Aorta (tissue), 5 donors: Measurements from ENCODE around the gene TACC3. TPM values are rescaled to one million over a fixed set of nuclear protein-coding genes. Genes with fewer than 3 reads are reported as not detected.

Source experiments
- ATAC-seq: fragments of 200-7000 bp; cut with Tn5 transposase; one replicate; pipeline ENCODE4 v1.9.1; 2022; ENCODE audit warnings: moderate library complexity; ENCODE audit not compliant: low FRiP score
- DNase-seq, 2 donors: peaks; one replicate each; pipeline ENCODE4 v3.0.0-alpha.2; 2020
- H3K27ac ChIP-seq, 2 donors: one replicate each; pipeline ENCODE4 v1.5.1; 2013; ENCODE audit warnings: low read length in 2 of 2, mild to moderate bottlenecking in 2 of 2, moderate library complexity in 2 of 2, control low read depth in 1 of 2, inconsistent platforms in 1 of 2, low read depth in 1 of 2
- H3K27me3 ChIP-seq, 2 donors: one replicate each; pipeline ENCODE4 v1.6.1; 2013; ENCODE audit warnings: control low read depth in 1 of 2, low read length in 1 of 2, mild to moderate bottlenecking in 1 of 2, moderate library complexity in 1 of 2; ENCODE audit not compliant: insufficient read depth in 2 of 2, control insufficient read depth in 1 of 2
- H3K36me3 ChIP-seq, 2 donors: one replicate each; pipeline ENCODE4 v1.6.1; 2013; ENCODE audit warnings: control low read depth in 1 of 2, low read length in 1 of 2, mild to moderate bottlenecking in 1 of 2; ENCODE audit not compliant: insufficient read depth in 2 of 2, control insufficient read depth in 1 of 2
- H3K4me1 ChIP-seq, 2 donors: one replicate each; pipeline ENCODE4 v1.6.1; 2013; ENCODE audit warnings: low read length in 2 of 2, control low read depth in 1 of 2, mild to moderate bottlenecking in 1 of 2, moderate library complexity in 1 of 2; ENCODE audit not compliant: insufficient read depth in 2 of 2, control insufficient read depth in 1 of 2
- H3K4me3 ChIP-seq, 2 donors: one replicate each; pipeline ENCODE4 v1.5.1; 2013; ENCODE audit warnings: low read length in 2 of 2, control low read depth in 1 of 2, mild to moderate bottlenecking in 1 of 2
- H3K9me3 ChIP-seq: one replicate; pipeline ENCODE4 v1.6.1; 2013; ENCODE audit warnings: mild to moderate bottlenecking, low read length; ENCODE audit not compliant: control insufficient read depth
- WGBS, 2 donors: extraction: QIAGEN DNeasy Blood & Tissue Kit; methylation state at CpG; one replicate each; pipeline ENCODE4 v1.1.7; 2013; 5-methylcytosine and 5-hydroxymethylcytosine counted together
- intact Hi-C, 2 donors: fragments of 100-400 bp; cut with DNase I; formaldehyde crosslinking; loops; one replicate each; pipeline versions ENCODE4 v1.14.2 to v1.15.0; 2022
- polyA plus RNA-seq, 2 donors: library from polyadenylated mRNA; stranded (reverse); fragments of 200-250 nt; gene quantifications; one replicate each; pipeline ENCODE4 v1.2.3, GENCODE V29; 2013
- total RNA-seq, 2 donors: library from RNA; stranded (reverse); fragmentation: NEBNext Ultra II Directional; extraction: Animal tissue kit (Norgen Biotek cat#: 25700); gene quantifications; one replicate each; pipeline ENCODE4 v1.2.1, GENCODE V29; 2021
- donor health status: healthy with polysubstance abuse.
- donor health status: Bipolar disorder and iron deficiency.
- donor health status: DM: no; HTN: no; CAD: no.
- donor health status: DM: no; HTN: no; CAD: no.
- donor health status: DM: yes; HTN: yes; CAD: no.

Gene TACC3
- total and polyA plus RNA-seq, 4 donors, result 5.2 to 16.1 (median 8.4) TPM

DNA sequence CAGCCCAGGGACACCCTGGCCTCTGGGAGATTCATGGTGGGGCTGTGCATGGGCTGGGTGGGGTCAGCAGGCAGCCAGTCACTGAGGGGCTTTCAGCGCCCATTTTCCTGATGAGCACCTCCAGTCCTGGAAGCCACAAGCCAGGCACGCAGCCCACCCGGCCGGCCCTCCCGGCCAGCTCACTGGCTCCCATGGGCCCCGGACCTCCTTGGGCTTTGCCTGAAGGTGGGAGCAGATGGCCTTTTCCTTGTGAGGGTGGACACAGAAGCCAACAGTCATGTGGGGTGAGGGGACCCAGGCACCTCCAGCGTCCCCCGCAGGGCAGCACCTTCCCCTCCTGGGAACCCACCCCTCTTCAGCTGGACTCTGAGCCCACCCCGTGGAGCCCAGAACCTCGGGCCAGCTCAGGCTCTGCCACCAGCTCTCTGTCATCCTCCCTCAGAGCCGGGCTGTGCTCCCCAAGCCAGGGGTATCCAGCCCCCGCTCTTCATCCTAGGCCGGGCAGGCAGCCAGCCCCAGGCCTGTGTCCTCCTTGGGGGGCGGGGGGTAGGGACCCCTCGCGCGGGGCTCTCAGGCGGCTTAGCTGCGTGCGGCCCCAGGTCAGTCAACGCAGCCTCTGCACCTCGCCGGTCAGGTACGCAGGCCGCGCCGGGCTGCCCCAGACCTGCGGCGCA lies 71.0 kb downstream of the TACC3 start:
- intact Hi-C loops, result no loop called here
- no peaks in the 10 kb centered on the region for H3K4me1 ChIP-seq
- 70 to 73% methylated on average over 28 to 29 of the region's 29 CpGs for WGBS, 2 donors
- ATAC-seq (no peak), DNase-seq (no peak)
- H3K9me3 ChIP-seq, result no peaks in the 10 kb centered on the region
- H3K4me3 ChIP-seq, result no peak overlapping the region
- H3K27ac ChIP-seq, result no peak overlapping the region
- no peaks in the 10 kb centered on the region for H3K27me3 ChIP-seq
- H3K36me3 ChIP-seq, result no peaks in the 10 kb centered on the region

DNA sequence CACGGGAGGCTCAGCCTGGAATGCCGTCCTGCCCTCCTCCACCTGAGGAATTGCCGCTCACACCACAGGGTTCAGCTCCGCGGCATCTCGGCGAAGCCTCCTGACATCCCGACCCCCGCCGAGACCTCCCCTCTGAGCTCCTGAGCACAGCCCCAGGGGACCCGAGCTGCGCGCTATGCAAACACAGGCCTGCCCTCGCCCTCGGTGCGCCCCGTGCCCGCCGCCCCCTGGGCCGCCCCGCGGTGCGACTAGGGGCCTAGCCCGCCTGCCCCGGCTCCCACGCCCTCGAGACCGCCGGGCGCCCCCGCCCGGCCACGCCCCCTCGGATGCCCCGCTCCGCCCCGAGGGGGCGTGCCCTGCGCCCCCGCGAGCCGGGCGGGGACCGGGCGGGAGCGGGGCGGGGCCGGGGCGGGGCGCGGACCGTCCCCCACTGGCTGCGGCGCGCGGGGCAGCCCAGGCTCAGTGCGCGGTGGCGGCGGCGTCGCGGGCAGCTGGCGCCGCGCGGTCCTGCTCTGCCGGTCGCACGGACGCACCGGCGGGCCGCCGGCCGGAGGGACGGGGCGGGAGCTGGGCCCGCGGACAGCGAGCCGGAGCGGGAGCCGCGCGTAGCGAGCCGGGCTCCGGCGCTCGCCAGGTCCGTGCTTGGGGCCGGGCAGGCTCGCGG lies 71.6 kb downstream of the TACC3 start, which contains the start of gene FGFR3:
TSS of gene FGFR3 (plus strand) at position 462 of the 664 bp plus-strand sequence. CDS start 642 bp downstream, outside the sequence.
- 4 to 5% methylated on average over 59 to 95 of the region's 95 CpGs for WGBS, 2 donors
- no peaks in the 10 kb centered on the region for H3K27me3 ChIP-seq
- H3K9me3 ChIP-seq, result no peaks in the 10 kb centered on the region
- H3K36me3 ChIP-seq, result no peaks in the 10 kb centered on the region
- intact Hi-C loops, result no loop called here
- H3K4me3 ChIP-seq, result peak within 1 kb of the TSS; percentile 23 to 30
- no peak for DNase-seq
- no peaks in the 10 kb centered on the region for H3K4me1 ChIP-seq
- H3K27ac ChIP-seq, result no peak within 1 kb of the TSS
- ATAC-seq, result no peak

DNA sequence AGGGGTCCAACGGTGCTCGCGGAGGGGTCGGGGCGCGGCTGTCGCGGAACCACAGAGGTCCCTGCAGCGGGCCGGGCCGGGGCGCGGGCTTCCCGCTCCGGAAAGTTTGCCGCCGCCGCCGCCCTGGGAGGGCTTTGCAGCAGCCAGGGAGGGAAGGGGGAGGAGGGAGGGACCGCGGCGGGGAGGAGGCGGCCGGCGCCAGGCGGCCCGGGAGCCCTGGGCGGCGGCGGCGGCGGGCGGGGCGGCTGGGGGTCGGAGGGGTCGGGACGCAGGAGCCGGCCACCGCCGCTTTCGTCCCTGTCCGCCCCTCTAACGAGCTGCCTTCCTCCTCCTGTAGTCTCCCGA lies 72.1 kb downstream of the TACC3 start:
- H3K27ac ChIP-seq, result no peak overlapping the region
- peak in 1 of 2 donors; percentile 86 for DNase-seq

DNA sequence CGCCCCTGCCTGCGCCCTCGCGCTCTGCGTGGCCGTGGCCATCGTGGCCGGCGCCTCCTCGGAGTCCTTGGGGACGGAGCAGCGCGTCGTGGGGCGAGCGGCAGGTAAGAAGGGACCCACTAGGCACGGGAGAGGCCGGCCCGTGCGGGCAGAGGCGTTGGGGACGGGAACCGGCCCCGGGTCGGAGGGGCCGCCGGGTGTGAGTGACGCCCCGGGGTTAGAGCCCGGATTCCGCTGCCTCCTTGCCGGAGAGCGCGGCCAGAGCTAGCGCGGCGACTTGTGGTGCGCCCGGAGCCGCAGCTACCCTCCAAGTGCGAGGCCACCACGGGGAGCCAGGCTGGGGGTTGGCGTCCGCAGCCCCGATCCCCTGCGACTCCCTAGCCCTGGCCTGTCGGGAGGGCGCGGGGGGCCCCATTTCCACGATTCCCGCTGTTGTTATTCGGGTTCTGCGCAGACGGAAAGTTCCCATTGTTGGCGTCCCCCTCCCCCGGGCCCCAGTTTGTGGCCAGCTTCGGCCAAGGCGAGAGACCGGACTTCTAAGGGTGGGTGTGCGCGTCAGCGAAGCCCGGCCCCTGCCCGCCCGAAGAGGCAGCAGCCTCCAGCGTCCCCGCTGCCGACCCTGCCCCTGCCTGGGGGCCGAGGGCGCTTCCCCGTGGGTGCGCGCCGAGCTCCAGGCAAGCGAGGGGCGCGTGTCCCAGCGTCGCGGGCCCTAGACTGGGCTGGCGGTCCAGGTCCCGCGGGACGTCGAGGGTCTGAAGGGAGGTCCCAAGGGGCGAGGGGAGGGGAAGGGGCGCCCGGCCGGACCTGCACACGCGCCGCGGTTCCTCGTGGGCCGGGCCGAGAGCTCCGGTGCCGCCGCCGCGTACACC lies 72.9 kb downstream of the TACC3 start:
- H3K27me3 ChIP-seq, result no peaks in the 10 kb centered on the region
- H3K27ac ChIP-seq, result no peak overlapping the region
- H3K9me3 ChIP-seq, result no peaks in the 10 kb centered on the region
- intact Hi-C loops, result no loop called here
- no peaks in the 10 kb centered on the region for H3K36me3 ChIP-seq
- no peaks in the 10 kb centered on the region for H3K4me1 ChIP-seq
- WGBS, 2 donors, result 1% methylated on average over 82 to 101 of the region's 101 CpGs
- no peak for ATAC-seq
- peak overlapping the region; percentile 23 to 30 for H3K4me3 ChIP-seq
- no peak for DNase-seq

More for the DNA sequence above, 72.1 kb downstream of the TACC3 start:
- H3K36me3 ChIP-seq, result no peaks in the 10 kb centered on the region
- H3K4me3 ChIP-seq, result peak overlapping the region; percentile 23 to 30
- intact Hi-C loops, result no loop called here
- no peaks in the 10 kb centered on the region for H3K4me1 ChIP-seq
- ATAC-seq, result no peak
- H3K27me3 ChIP-seq, result no peaks in the 10 kb centered on the region
- 0% methylated on average over 44 of the region's 44 CpGs; no CpG with 5 or more reads in 1 of the 2 donors for WGBS, 2 donors
- no peaks in the 10 kb centered on the region for H3K9me3 ChIP-seq

Other genes starting within 250 kb of the TACC3 start
- 1 to 10 TPM; 1.5 to 1.9 TPM for gene FAM53A, start 37.2 kb upstream of the TACC3 start, total RNA-seq
- under 1 TPM in 1 of 2 donors, not detected in 1; 0.77 TPM for gene FAM53A, start 37.2 kb upstream of the TACC3 start, polyA plus RNA-seq
- 10 to 100 TPM; 25.1 to 25.3 TPM for gene SLBP, start 9.2 kb upstream of the TACC3 start, total RNA-seq
- 10 to 100 TPM; 27.2 to 35.1 TPM for gene SLBP, start 9.2 kb upstream of the TACC3 start, polyA plus RNA-seq
- gene TMEM129, start 198 bp upstream of the TACC3 start, total RNA-seq, result 10 to 100 TPM; 24.9 to 26.6 TPM
- gene TMEM129, start 198 bp upstream of the TACC3 start, polyA plus RNA-seq, result 10 to 100 TPM; 14.8 to 36.4 TPM
- 1 to 10 TPM; 1.2 to 4.0 TPM for gene FGFR3, start 71.8 kb downstream of the TACC3 start, total RNA-seq
- gene FGFR3, start 71.8 kb downstream of the TACC3 start, polyA plus RNA-seq, result 1 to 10 TPM; 1.0 to 2.4 TPM
- gene LETM1, start 134.6 kb downstream of the TACC3 start, total RNA-seq, result 10 to 100 TPM; 25.3 to 25.6 TPM
- 10 to 100 TPM in 1 of 2 donors, 1 to 10 TPM in 1; 6.8 to 12.4 TPM for gene LETM1, start 134.6 kb downstream of the TACC3 start, polyA plus RNA-seq
- gene NSD2, start 149.9 kb downstream of the TACC3 start, total RNA-seq, result 10 to 100 TPM; 47.2 to 56.6 TPM
- gene NSD2, start 149.9 kb downstream of the TACC3 start, polyA plus RNA-seq, result 10 to 100 TPM in 1 of 2 donors, 1 to 10 TPM in 1; 8.0 to 10.9 TPM